COR-L47 (cell line): ENCODE measurements around the gene STAG1.
"Not testable (repeated sequence)": the region's sequence is repeated elsewhere in the genome, so short reads cannot be mapped to it uniquely, and the experiment has no call there.

Experiments
- DNase-seq: peaks from one replicate; lab custom pipeline; 2025; lab: John Stamatoyannopoulos, UW

The STAG1 gene

DNA sequence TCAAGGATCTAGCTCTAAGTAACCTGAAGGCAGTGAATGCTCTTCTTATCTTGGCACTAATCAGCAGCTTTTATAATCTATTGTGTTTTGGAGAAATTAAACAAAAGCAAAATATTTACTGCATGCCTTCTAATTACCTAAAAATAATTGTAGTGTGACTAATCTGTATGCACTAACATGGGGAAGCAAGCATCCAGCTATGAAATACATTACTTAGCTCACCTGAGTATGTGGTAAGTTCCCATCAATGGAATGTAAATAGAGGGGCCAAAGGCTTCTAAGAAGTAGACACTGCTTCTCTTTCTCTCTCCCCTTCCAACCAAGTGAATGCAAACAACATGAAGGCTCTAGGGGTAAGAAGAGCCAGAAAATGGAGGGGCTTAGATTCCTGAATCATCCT, 165.6 kb downstream of the STAG1 start:
- no peak for DNase-seq

DNA sequence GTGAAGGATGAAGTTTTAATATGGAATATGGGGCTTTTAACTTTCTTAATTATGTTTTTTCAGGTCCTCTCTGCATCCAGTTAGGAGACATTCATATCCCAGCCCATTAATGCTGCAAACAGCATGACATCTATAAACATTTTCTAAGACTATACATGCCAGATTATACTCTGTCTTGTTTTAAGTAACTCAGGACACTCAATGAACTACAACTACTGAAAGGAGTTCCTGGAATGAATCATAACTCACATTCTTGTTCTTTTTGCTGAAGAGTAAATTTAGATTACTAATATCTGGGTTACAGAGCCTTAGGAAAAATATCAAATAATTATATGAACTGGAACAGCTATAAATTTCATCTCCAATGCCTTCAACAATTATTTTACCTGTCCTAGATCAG, 167.4 kb downstream of the STAG1 start:
- no peak for DNase-seq

DNA sequence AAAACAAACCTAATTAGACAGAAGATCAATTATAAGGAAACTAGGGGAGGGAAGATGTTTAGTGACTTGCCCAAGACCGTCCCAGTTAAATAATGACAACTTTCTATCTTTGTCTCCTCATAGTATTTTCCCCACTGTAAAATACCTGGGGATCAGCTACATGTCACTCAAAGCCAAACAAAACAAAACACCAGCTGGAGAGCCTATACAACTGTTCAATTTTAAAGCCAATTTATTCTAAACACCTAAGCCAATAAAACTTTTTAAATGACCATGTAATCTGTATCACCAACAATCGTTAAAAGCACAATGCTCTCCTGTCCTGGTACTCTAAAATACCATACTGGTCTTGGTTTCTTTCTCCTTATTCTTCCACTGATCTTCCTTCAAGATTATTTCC, 168.4 kb downstream of the STAG1 start:
- DNase-seq, result no peak

DNA sequence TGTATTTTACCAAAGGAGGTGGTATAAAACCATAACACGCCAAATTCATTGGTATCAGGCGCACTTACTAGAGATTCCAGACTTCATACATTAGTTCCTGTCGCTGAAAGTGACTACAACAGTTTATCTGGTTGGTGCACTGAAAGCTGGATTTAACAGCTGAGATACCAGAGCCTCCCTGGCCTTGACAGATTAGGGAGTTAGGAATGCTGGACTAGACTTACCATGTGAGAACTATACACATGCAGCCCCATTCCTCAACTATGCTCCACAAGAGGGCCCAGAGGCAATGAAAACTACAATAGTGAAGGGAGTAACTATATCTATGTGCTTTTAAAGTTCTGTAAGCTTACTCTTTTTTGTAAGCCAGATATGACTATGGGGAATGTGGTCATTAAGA, 174.4 kb downstream of the STAG1 start:
- DNase-seq, result no peak

DNA sequence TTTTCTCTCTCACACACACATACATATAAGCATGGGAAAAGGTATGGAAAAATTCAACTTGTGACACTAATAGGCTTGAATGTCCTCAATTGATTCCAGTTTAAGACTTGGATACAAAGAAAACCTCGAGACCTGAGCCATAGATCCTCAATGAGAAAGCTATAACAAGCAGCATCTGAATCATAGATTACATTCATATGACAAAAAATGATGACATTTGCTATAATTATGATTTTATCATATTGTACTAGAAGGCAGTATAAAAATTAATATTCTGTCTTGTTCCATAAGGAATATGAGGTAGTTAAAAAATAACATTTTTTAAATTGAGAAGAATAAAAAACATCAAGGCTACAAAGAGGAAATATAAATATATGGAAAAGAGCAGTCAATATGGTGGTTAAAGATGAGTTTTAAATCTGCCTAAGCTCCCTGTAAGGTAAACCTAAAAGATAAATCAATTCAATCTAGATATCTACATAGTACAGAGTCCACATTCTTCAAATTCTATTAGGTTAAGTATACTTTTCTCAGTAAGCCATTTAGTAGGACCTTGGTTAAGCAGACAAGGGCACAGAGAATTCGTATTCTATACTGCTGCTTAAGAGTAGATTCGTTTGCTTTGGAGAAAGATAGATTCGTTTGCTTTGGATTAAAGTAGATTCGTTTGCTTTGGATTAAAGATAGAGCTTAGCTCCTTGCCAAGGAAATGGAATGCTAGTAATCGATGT, 175.7 kb downstream of the STAG1 start:
- DNase-seq, result no peak

DNA sequence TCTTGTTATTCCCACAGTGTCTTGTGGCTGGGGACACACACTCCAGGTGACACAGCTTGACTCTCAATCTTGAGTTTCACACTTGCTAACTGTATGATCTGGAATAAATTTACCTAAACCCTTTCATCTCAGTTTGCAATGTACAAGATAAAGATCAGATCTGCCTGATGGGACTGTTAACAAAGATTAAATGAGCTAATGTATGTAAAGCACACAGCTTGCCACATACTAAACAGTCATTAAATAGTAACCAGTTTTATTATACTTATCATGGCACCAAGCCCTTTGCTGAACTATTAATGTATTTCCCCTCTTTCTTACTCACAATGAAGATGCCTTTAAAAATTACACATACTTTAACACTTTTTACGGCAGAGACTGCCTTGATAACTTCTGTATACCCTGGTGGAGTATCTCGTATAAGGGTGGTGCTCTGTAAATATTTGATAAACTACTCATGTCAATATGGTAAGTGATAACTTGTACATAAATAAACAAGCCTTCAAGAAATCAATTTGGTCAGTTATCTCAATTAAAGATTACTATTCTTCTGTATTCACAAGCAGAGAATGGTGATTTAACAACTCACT, 184.5 kb downstream of the STAG1 start:
- DNase-seq, result no peak

DNA sequence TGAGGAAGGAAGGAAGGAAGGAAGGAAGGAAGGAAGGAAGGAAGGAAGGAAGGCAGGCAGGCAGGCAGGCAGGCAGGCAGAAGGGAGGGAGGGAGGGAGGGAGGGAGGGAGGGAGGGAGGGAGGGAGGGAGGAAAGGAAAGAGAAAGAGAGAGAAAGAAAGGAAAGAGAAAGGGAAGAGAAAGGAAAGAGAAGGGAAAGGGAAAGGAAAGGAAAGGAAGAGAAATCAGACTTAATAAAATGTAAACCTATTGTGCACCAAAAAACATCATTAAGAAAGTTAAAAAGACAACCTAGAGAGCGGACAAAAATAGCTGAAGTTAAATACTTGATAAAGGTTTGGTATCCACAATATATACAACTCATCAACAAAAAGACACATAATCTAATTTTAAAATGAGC, 187.2 kb downstream of the STAG1 start:
- DNase-seq, result not testable (repeated sequence)

DNA sequence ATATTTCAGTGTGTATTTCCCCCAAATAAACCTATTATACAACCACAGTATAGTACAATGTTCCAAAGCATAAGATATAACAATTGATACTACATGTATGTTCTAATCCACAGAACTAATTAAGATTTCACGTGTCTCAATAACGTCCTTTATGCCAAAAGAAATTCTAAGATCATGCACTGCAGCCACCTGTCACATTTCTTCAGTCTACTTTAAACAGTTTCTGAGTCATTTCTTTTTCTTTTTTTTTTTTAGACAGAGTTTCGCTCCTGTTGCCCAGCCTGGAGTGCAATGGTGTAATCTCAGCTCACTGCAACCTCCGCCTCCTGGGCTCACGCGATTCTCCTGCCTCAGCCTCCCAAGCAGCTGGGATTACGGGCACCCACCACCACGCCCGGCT, 190.2 kb downstream of the STAG1 start:
- no peak for DNase-seq

DNA sequence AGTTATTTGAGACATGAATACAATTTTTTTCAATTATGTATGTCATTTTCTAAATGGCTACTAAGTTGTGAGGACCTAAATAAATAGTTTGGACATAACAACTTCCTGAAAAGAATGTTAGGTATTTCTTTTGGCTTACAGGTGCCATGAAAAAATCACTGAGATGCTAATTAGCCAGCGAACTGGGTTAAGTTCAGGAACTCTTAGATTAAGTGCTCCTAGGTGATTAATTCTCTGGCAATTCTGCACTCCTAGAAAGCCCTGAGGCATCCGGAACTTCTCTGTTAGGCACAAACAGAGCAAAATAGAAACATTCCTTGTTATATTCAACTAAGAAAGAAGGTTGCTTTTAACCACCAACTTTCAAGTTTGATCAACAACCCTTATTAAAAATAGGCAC, 192.3 kb downstream of the STAG1 start:
- no peak for DNase-seq

DNA sequence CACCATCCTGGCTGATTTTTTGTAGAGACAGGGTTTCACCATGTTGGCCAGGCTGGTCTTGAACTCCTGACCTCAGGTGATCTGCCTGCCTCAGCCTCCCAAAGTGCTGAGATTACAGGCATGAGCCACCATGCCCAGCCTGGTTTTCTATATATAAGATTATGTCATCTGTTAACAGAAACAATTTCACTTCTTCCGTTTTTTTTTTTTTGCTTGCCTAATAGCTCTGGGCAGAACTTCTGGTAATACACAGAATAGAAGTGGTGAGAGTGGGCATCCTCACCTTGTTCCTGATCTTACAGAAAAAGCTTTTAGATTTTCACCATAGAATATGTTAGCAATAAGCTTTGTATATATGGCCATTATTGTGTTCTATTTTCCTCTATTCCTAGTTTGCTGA, 202.7 kb downstream of the STAG1 start:
- not testable (repeated sequence) for DNase-seq

DNA sequence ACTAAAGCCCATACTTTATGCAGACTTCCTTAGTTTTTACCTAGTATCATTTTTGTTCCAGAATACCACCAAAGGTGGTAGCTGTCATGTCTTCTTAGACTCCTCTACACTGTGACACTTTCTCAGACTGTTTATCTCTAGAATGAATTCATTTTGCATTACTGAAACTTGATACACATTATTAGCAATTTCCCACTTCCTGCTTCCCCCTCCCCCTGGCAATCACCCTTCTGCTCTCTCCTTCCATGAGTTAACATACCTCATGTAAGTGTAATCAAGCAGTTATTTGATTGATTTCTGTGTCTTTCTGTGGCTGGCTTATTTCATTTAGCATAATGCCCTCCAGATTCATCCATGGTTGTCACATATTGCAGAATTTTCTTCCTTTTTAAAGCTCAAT, 204.9 kb downstream of the STAG1 start:
- peak; percentile 20 for DNase-seq

DNA sequence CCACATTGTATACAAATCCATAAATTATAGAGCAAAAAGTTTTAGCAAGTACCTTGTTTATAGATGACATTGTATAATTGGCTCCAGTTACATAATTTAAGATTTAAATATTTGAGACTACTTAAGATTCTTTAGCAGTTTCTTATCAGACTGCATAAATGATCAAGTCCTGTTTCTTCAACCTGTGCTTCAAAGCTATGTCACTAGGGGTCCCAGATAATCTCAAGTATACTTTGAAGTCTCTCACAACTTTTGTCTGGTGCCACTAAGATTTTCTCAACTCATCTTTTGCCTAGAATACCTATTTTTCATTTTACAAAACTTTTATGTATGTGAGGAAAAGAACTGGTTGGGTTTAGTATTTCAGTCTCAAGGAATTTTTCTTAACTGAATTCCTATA, 205.5 kb downstream of the STAG1 start:
- no peak for DNase-seq

DNA sequence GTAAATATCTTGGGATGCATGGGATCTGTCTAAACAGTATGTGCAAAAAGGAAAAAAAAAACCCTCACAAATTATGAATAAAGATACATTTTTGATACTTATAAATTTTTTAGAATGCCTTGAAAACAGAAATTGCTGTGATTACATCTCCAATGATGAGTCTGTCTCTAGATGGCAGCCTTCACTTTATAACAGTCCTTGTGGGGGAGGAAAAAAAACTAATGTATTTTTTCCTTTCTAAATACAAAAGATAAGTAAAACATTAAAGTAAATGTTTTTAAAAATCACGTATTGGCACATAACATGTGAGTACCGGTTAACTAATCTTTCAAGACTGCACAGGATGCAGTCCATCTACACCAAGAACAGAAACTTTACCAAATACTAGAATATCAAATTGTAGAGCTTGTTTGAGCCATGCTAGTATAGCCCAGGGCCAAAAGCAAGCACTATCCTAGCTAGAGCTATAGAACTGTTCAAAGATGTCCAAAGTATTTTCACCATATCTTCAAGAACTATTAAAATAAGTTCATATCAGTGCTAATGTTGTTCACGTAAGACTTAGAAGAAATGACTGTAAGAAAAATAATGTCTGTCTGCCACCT, 206.4 kb downstream of the STAG1 start:
- no peak for DNase-seq

DNA sequence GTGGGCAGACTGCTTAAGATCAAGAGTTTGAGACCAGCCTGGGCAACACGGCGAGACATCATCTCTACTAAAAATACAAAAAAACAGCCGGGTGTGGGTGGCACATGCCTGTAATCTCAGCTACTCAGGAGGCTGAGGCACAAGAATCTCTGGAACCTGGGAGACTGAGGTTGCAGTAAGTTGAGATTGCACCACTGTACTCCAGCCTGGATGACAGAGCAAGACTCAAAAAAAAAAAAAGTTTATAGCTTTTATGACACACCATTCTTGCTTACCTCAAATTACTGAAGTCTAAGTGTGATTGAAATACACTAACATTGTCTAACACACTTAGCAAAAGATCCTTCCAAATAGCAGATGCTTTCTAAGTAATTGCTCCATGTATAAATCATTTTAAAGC, 207.6 kb downstream of the STAG1 start:
- DNase-seq, result no peak

DNA sequence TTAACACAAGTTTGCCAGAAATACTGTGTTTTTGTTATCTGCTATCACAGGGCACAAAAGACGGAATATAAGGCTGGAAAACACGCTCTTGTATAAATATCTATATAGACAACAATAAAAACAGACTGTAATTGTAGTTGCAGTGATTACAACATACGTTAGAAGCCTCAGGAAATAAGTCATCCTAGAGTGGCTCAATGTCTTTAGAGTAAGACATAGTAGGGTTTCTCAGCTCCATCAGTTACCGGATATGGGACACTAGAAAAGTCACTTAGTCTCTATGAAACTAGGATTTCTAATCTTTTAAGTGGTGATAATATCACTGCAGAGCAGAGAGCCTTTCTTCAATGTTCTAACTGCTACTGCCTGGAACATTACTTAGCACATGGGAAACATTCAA, 208.8 kb downstream of the STAG1 start:
- no peak for DNase-seq

DNA sequence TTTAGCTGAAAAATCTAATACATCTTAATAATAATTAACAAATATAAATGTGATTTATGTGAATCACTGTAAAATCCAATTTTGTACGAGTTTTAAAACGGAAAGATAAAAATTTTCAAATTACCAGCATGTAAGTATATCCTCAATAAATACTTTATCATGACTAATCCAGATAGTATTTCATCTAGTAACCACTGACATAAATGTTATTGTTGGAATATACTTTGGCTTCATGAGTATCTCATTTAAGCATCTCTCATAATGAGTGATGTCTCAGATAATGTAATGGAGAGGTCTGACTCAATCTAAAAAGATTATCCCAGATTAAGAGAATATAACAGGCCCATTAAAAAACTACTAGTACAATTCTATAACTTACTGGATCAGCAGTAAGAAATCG, 216.3 kb downstream of the STAG1 start:
- no peak for DNase-seq

DNA sequence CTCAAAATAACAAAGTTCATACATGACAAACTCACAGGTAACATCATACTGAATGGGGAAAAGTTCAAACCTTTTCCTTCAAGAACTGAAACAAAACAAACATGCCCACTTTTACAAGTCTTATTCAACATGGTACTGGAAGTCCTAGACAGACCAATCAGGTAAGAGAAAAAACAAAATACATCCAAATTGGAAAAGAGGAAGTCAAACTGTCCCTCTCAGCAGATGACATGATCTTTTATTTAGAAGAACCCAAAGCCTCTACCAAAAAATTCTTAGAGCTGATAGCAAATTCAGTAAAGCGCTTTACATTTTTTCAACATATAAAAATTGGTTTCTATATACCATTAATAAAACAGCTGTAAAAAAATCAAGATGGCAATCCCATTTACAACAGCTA, 219.4 kb downstream of the STAG1 start:
- no peak for DNase-seq

DNA sequence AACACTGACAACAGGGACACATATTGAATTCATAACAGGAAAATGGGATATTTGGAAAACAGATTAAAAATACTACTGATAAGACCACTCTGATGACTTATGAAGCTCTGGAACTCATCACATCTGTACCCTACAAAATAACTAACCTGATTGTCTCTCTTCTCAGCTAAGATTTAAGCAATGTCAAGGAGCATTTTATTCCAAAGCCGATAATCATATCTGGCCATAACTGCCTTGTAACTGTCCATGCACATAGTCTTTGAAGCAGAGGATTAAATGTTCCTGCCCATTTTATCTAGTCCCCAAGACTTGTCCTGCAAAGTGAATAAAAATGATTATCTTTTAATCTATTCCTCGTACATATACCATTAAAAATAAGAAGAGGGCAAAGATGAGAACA, 234.1 kb downstream of the STAG1 start:
- DNase-seq, result no peak

DNA sequence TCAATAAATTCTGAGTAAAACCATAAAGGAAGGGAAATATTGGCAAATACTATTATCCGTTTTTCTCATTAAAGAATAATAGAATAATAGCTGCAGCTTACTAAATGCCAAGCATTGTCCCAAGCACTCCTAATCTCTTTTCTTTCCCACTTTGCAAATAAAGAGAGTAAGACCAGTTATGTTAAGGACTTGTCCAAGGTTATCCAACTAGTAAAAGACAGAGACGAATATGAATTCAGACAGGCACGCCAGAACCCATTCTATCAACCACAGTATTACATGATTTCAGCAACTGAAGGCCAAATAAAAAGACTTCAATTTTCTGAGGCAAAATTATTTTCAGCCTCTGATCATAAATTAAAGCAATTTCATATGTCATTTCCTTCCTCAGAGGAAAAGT, 235.5 kb downstream of the STAG1 start:
- DNase-seq, result no peak

DNA sequence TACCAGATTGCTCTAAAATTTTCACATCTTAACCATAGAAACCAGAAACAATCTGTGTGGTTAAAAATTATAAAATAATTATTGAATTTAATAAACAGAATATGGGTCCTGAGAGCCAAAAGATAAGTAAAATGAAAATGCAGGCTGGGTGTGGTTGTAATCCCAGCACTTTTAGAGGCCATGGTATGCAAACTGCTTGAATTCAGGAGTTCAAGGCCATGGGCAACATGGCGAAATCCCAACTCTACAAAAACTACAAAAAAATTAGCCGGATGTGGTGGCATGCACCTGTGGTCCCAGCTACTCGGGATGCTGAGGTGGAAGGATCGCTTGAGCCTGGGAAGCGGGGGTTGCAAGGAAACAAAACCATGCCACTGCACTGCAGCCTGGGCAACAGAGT, 236.1 kb downstream of the STAG1 start:
- no peak for DNase-seq

DNA sequence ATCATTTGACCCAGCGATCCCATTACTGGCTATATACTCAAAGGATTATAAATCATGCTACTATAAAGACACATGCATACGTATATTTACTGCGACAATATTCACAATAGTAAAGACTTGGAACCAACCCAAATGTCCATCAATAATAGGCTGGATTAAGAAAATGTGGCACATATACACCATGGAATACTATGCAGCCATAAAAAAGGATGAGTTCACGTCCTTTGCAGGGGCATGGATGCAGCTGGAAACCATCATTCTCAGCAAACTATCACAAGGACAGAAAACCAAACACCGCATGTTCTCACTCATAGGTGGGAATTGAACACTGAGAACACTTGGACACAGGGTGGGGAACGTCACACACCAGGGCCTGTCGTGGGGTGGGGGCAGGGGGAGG, 237.6 kb downstream of the STAG1 start:
- DNase-seq, result not testable (repeated sequence)

DNA sequence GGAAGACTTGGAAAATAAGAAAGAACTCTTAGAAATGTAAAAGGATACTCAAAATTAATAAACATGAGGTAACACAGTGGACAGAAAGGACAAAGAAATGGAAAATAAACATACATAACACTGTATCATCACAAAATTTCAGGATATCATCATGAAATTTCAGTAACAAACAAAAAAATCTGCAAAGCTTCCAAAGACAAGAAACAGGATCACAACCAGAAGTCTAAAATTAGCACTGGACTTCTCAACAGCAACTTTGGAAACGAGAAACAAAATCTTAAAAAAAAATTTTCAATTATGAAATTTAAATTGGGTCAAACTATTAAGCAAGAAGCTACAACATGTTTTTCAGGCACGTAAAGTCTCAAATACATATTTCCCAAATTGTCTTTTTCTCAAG, 238.8 kb downstream of the STAG1 start:
- no peak for DNase-seq

DNA sequence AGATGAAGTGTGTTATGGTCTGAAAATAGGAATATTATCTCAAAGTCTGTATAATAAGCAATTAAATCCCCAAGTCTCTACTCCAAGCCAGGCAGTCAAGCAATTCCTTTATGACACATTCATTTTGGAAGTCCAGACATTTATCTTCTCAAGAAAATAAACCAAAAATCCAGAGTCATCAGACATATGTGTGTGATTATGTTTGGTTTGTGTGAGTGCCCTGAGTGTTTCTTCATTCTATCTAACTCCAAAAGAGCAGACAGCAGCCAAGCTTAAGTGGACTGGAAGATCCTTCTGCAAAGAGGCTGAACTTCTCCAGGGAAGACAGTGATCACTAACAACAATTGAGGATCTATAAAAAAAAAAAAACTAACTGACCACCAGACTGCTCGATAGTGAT, 239.8 kb downstream of the STAG1 start:
- no peak for DNase-seq

DNA sequence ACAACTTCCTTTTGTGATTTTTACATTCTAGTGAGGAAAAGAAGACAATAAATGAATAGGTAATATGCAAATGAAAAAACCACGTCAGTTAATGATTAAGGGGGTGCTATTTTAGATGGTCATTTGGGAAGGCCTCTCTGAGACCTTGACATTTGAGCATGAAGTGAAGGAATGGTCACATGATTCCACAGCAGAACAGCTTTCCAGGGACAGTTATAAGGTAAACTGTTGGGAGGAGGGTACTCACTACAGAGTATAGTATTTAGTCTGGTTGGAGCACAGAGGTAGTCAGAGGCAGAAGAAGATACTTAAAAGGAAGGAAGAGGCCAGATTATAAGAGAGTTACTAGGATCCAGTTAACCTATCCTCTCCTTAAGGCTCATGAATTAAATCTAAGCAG, 246.5 kb downstream of the STAG1 start:
- DNase-seq, result no peak
